Measurements from ENCODE around the gene RBM26.
"Not testable (repeated sequence)": the region's sequence is repeated elsewhere in the genome, so short reads cannot be mapped to it uniquely, and the experiment has no call there.

Gene RBM26

DNA sequence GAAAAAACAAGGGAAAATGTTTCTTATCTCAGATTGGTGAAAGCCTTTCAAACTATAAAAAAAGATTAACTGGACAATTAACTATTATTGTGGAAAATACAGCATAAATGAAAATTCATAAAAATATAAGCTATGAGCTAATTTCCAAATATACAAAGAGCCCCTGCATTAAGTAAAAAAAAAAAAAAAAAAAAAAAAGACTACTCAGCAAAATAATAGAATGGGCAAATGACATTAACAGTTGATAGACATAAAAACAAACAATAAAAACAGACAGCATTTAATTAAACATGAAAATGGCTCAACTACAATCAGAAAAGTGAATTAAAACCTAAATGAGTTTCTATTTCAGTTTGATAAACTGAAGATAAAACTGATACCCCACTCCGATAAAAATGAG is 77.5 kb downstream of the RBM26 start:
- no peak for DNase-seq

DNA sequence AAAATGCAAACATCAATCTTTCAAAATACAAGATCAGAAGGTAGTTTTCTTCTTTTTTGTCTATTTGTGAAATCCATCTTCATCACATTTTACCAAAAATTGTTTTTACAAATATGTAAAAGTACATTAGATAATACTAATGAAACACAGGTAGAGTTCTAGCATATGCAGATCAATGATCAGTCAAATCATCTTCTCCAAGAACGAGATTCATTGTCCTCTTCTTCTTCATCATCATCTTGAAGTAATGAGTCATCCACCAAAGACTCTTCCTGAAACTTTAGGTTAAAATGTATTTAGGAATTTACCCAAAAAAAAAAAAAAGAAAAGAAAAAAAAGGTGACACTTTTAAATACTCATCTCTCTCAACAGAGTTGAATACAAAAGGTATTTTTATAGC is 85.6 kb downstream of the RBM26 start:
- DNase-seq: no peak

GRCh38 chr13:79318664-79319063 is 87.4 kb downstream of the RBM26 start:
- no peak for DNase-seq

- DNase-seq: no peak
These were observed 88.2 kb downstream of the RBM26 start for GRCh38 chr13:79317856-79318255.

GRCh38 chr13:79314652-79315051 is 91.4 kb downstream of the RBM26 start:
- DNase-seq: no peak

- no peak for DNase-seq
These were observed 93.7 kb downstream of the RBM26 start for GRCh38 chr13:79312340-79312855.

- no peak for DNase-seq
These were observed 94.7 kb downstream of the RBM26 start for GRCh38 chr13:79311386-79311785.

DNA sequence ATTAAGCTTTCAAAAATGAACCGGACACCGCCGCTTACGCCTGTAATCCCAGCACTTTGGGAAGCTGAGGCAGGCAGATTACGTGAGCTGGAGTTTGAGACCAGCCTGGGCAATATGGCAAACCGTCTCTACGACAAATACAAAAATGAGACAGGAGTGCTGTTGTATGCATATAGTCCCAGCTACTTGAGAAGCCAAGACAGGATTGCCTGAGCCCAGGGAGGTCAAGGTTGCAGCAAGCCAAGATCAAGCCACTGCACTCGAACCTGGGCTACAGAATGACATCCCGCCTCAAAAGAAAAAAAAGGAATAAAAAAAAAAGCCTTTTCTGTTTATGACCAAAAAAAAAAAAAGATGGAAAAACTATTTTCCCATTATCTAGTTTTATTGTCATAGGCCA is 96.4 kb downstream of the RBM26 start:
- DNase-seq: no peak

GRCh38 chr13:79307866-79308298 is 98.2 kb downstream of the RBM26 start:
- no peak for DNase-seq

DNA sequence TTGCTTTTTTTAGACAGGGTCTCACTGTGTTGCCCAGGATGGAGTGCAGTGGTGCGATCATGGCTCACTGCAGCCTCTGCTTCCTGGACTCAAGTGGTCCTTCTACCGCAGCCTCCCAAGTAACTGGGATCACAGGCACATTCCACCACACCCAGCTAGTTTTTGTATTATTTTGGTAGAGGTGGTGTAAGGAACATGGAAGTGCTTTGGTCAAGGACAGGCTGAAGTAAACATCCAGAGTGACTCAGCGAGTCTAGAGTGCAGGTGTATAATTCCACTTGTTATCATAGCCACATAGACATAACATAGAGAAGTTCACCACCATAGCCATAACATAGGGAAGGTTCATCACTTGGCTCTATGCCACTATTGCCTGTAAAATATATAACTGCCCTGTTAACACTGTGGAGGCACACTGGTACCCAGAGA is 98.6 kb downstream of the RBM26 start:
- DNase-seq: no peak

DNA sequence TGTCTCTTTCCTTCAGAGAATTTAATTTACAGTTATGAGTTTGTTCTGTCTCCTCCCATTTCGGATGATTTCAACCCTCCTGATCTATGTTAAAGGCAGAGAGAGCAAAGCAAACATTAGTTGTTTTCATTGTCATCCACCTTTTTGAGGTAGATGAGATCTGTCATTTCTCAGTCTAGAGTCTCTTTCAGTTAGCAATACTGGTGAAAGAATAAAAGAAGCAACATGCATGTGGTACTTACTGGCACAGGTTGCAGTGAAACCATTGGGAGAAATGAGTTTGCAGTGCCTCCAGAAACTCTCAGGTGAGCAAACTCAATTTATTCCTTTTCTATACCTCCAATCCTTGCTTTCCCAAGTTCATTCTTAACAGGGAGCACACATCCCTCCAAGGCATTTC is 99.4 kb downstream of the RBM26 start:
- no peak for DNase-seq

GRCh38 chr13:79297128-79297527 is 108.9 kb downstream of the RBM26 start:
- no peak for DNase-seq

DNA sequence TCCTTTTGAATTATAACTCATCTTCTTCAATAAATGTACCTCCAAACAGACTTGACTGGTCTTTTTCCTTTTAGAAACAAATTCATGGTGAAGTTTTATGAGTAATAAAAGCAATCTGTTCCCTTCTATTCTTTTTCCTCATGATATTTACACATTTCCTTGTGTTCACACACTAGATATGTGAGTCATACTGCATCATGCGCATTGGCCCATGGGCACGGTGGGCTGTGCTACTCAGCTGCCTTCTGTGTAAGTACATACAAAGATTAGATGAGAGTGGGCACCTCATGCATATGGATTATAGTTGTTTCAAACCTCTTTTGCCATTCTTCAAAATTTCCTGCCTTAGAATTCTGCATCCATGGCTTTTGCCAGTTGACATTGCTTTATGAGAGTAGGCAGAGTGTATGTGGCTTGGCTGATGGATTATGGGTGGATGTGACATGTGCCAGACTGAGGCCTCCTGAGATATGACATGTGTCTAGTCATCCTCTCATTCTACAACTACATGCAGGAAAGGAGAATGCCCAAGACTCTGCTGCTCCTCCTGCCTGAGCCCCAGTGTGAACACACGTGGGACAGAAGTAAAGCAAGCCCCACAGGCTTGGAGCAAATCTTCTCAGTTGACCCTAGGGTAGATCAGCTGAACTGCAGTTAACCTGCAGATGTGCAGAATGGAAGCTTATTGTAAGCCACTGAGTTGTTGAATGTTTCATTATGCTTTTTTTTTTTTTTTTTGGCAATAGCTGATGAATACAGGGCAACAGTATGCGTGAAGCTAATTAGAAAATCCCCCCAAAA is 109.9 kb downstream of the RBM26 start:
- DNase-seq: no peak

- DNase-seq: no peak
These were observed 115.3 kb downstream of the RBM26 start for GRCh38 chr13:79290595-79291244.

GRCh38 chr13:79289571-79289970 is 116.5 kb downstream of the RBM26 start:
- DNase-seq: no peak

GRCh38 chr13:79287939-79288795 is 117.9 kb downstream of the RBM26 start:
- DNase-seq: no peak

DNA sequence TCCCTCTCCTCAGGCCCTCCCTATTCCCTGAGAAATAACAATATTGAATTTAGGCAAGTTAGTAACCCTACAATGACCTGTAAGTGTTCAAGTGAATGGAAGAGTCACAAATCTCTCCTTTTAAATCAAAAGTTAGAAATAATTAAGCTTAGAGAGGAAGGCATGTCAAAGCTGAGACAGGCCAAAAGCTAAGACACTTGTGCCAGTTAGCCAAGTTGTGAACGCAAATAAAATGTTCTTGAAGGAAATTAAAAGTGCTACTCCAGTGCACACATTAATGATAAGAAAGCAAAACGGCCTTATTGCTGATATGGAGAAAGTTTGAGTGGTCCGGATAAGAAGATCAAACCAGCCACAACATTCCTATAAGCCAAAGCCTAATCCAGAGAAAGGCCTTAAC is 120.9 kb downstream of the RBM26 start:
- no peak for DNase-seq

DNA sequence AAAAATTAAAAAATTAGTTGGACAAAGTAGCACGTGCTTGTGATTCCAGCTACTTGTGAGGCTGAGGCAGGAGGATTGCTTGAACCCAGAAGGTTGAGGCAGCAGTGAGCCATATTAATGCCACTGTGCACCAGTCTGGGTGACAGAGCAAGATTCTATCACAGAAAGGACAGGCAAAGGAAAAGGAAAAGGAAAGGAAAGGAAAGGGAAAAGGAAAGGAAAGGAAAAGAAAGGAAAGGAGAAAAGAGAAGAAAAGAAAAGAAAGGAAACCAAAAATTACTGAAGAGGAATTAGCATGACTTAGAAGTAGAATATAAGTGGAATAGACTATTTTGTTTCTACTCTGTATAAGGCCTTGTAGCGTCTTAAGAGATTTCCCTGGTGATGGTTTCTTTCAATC is 122.3 kb downstream of the RBM26 start:
- no peak for DNase-seq

DNA sequence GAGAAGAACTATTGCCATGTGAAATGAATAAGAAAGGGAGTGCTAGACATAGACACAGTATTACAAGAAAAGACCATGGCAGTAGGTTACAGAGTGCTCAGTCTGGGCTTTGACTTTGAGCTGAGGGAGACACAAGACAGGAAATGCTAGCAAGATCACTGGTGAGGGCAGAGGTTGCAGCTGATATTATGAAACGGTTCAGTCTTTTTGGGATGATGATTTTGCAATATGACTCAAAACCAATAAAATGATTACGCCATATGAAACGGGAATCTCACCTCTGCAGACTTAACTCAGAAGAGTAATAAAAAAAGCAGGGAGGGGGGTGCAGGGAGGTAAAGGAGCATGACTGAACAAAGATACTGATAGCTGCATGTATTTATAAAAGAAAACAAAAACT is 123.1 kb downstream of the RBM26 start:
- no peak for DNase-seq

GRCh38 chr13:79282508-79282907 is 123.5 kb downstream of the RBM26 start:
- no peak for DNase-seq

DNA sequence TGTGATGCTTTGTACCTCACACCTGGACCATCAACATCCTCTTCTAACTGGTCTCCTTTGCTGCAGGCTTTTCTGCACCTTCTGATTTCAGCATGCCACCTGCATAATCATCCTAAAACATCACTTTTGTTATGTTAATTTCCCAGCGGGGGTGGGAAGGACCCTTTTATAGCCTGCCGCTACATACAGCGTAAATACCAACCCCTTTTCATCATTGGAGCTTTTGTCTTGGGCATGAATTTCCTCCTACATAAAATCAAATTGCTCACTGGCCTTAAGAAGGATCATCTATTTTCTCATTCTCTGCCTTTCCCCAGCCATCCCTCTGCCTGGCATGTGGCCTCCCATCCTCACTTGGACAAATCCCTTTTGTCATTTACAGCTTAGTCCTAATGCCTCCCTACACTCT is 124.7 kb downstream of the RBM26 start:
- DNase-seq: no peak

DNA sequence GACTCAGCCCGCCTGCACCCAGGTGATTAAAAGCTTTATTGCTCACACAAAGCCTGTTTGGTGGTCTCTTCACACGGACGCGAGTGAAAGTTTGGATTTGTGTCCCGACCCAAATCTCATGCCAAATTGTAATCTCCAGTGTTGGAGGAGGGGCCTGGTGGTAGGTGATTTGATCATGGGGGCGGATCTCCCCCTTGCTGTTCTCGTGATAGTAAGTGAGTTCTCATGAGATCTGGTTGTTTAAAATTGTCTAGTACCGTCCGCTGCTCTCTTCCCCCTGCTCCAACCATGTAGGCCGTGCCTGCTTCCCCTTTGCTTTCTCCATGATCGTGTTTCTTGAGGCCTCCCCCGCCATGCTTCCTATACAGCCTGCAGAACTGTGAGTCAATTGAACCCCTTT is 126.3 kb downstream of the RBM26 start:
- DNase-seq: not testable (repeated sequence)

- no peak for DNase-seq
These were observed 133.0 kb downstream of the RBM26 start for GRCh38 chr13:79273045-79273444.

All from NCI-H2107 (cell line).